DMS53 (cell line): ENCODE results near the gene SRGAP2C.
"Not testable (repeated sequence)": the region's sequence is repeated elsewhere in the genome, so short reads cannot be mapped to it uniquely, and the experiment has no call there.

Source experiments
- DNase-seq: peaks from one replicate; lab custom pipeline; 2025; lab: John Stamatoyannopoulos, UW

SRGAP2C gene

DNA sequence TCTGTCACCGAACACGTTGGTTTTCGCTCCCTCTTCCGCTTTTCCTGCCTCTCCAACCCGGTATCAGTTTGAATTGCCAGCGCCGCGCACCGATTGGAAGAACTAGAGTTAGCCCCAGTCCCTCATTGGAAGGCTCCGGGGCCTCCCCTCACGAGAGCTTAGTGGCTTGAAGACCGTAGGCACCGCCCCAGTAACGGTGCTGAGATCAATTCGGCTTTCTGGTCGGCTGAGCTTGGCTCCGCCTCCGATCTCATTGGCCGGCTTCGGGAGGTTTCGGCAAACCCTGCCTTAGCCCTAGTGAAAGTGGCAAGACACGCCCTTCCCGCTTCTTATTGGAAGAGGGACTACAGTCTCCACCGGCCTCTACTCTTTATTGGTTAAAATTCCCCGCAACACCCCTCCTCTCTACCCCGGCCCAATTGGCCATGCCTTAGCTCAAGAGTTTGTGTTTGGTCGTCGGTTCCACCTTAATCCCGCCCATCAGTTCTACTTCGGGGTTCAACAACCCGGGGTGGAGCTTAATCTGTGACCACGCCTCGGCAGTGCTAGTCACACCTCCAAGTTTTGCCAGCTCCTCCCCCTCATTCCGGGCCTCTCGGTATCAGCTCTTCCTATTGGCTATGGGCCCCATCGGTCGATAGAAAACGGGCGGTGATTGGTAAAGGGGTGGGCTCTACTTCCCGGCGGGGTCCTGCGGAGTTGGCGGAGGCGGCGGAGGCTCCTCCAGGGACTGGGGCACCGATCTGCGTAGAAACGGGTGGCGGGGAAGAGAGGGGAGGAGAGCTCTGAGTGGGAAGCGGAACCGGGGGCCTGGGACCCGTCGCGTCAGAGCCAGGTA lies at the start of gene SRGAP2C, which contains the start of gene FAM72B:
TSS of gene SRGAP2C (plus strand) at position 686 of the 838 bp plus-strand sequence. CDS start 2,472 bp downstream, outside the sequence.
TSS of gene FAM72B (minus strand) at position 51 of the 838 bp plus-strand sequence. CDS start 851 bp downstream, outside the sequence.
- peak; percentile 97 for DNase-seq

DNA sequence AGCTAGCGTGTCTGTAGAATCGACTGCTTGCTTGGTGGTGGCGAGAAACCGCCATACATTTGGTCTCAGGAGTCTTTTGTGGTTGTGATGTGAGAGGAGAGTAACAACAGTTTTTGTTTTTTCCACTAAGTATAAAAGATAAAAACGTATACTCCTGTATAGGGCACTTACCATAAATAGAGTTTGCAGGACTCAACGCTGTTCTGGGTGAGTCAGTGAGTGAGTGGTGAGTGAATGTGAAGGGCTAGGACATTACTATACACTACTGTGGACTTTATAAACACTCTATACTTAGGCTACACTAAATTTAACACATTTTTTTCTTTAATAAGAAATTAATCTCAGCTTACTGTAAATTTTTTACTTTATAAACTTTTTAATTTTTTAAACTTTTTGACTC lies 44.4 kb upstream of the SRGAP2C start:
- DNase-seq = not testable (repeated sequence)

GRCh38 chr1:121148489-121149190 lies 36.1 kb upstream of the SRGAP2C start:
- not testable (repeated sequence) for DNase-seq

DNA sequence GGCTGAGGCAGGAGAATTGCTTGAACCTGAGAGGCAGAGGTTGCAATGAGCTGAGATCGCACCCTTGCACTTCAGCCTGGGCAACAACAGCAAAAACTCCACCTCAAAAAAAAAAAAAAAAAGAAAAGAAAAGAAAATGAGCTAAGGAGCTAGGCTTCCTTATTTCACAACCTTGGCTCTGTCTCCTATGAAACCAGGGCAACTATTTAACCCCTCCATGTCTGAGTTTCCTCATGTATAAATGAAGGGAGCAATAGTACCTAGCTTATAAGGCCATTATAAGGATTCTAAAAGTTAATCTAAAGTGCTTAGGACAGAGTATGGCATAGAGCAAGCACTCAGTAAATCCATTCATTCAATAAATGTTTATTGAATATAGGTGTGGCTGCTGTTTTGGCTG lies 33.5 kb upstream of the SRGAP2C start:
- not testable (repeated sequence) for DNase-seq

GRCh38 chr1:121152788-121153187 lies 32.0 kb upstream of the SRGAP2C start:
- not testable (repeated sequence) for DNase-seq

DNA sequence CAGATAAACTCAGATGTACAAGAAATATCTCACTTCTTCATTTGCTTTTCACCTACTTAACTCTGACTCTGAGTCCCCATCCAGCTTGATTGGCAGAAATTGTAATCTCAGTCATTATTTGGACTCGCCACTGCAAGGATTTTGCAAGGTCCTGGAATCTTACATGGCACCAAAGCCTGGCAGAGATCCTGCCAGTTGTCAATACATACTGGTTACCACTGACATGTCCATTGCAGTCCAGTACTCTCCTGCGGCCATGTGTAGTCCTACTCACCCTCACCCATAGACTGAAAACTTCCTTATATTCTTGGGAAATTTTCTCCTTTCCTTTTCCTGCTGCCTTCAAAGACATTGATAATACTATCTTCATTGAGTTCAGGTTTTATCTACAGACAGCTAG lies 30.0 kb upstream of the SRGAP2C start:
- not testable (repeated sequence) for DNase-seq

- DNase-seq = peak; percentile 21
Observed at GRCh38 chr1:121155671-121156358, 29.0 kb upstream of the SRGAP2C start.

GRCh38 chr1:121156958-121157603 lies 27.7 kb upstream of the SRGAP2C start:
- DNase-seq = not testable (repeated sequence)

DNA sequence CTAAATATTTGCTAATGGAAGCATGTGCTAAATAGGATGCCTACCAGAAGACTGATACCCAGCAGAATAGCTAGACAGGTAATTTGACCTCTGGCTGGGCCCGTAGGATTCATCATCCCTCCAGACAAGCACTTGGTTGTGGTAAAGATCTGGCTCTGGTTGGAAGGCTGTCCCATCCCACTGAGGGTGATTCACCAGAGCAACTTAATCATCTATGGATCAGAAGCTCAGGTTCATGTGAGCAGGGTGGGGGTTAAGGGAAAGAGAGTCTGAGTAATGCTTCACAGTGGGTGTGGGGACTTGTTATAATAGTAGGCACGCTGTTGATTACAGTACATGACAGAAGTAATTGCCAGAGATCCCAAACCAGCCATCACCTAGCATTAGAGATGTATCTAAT lies 27.2 kb upstream of the SRGAP2C start:
- not testable (repeated sequence) for DNase-seq

- not testable (repeated sequence) for DNase-seq
Observed at GRCh38 chr1:121160118-121160517, 24.7 kb upstream of the SRGAP2C start.

GRCh38 chr1:121161199-121161901 lies 23.4 kb upstream of the SRGAP2C start:
- not testable (repeated sequence) for DNase-seq

DNA sequence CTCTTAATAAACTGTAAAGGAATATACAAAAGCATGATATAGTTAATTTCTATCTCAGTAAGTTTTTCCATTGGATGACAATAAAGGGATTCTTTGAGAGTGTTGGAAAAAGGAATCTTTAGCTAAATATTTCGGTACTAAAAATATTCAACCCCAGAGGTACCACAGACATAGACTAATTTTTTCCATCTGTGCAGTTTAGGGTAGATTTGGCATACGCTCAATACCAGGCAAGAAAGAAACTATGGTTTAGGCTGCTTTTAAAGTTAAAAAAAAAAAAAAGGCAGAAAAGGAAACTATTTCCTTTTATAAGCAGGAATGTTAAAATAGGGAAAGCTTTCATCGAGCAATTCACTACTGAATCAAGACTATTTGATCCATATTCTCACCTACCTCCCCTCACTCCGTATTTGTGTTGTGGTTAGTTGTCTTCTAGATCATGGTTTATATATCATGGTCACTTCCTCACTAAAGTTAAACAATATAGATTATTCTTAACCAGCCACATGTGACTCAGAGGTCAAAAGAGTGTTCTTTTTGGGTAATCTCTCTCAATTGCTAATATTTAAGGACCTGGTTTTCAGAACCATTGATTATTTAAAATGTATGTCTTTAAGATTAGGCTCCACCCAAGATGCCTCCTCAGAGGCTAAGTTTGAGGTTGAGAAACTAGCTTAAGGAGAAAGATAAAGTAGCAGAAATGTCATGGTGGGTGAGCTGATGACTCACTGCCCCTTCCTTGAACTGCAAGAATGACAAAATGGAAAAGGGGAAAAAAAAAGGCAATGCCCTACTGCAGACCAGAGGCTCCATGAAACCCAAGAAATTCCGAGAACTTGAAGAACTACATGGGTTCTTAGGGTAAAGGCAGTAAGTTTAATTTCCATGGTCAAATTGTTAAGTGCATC lies 20.7 kb upstream of the SRGAP2C start:
- not testable (repeated sequence) for DNase-seq

DNA sequence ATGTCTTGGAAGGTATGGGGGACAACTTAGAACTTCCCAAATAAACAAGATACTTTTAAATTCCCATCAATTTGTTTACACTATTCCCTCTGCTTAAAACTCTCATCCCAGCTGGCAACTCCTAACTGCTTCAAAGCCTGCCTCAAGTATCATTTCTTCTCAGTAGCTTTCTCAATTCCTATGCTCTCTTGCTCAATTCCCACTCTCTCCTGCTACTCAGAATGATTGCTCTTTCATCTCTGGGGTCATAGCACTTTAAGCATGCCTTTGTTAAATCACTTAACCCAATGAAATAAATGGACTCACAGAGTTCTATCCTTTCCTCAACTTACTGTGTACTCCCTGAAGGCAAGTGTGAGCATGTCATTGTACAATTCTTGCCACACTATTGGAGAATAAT lies 19.5 kb upstream of the SRGAP2C start:
- not testable (repeated sequence) for DNase-seq

DNA sequence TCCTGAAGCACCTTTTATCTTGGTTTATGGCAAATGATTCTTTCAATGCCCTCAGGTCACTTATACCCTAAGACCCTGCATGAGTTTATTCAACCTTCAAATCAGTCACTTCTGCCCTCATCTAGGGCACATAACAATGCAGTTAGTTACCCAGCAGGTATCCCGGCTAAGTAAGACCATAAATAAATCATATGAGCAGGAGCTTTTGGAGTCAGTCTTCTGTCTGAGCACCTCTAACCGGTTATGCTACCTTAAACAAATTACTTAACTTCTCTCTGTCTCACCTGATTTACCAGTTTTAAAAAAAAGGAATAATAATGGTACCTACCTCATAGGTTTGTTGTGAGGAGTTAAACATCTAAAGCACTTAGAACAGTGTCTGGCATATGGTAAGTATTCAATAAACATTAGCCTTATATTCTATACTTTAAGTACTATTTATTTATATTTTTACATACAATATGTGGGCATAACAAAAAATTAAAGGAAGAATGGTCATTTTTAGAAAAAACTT lies 17.5 kb upstream of the SRGAP2C start:
- DNase-seq = not testable (repeated sequence)

DNA sequence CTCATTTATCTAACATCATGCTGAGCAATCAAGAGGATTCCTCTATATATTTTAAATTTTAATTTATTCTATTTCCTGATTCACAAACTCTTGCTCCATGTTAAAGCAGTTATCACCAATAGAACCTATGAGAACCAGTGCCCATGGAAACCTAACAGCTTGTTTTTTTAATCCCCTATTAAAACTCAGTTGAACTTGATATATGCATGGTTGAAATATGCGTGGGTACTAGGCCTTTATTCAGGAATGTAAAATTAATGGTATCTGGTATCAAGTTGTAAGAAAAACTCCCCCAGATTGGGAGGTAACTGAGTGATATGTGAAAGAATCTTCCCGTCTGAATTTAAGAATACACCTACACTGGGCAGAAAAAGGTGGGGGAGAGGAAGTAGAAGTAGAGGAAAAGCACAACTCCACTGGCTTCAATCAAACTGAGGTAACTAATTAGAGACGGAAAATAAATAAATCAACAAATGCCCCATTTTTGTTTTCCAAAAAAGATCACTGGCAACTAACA lies 16.6 kb upstream of the SRGAP2C start:
- not testable (repeated sequence) for DNase-seq

DNA sequence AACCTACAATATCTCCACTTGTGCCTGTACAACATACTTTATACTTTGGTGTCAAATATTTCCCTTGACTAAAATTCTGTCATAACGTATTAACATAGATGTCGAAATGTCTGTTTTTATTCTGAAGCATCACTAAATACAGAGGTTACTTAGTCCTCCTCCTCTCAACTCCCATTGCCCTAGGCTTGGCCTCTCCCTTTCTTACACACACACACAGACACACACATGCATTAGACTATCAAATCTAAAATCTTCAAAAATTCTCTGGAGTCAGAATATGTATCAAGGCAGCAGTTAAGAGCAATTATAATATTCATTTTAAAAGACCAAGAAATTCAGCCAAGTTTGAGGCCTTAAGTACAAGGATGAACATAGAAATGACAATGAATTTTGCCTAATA lies 8.1 kb upstream of the SRGAP2C start:
- DNase-seq = not testable (repeated sequence)

DNA sequence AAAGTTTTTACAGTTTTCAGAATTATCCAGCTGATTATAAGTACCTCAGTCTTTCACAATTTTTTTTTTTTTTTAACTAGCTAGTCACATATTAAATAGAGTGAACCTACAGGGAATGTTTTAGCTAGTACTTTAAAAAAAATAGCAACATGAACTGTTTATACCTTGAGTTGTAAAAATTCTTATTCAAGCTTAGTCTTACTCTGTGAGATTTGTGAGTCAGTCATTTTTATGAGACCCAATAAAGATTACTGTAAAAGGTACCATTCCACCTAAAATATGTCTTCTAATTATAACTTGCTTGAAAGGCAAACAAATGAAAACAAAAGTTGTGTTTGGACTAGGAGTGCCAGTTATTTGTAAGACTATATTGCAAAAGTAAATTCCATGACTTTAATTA lies 6.6 kb upstream of the SRGAP2C start:
- DNase-seq = not testable (repeated sequence)

DNA sequence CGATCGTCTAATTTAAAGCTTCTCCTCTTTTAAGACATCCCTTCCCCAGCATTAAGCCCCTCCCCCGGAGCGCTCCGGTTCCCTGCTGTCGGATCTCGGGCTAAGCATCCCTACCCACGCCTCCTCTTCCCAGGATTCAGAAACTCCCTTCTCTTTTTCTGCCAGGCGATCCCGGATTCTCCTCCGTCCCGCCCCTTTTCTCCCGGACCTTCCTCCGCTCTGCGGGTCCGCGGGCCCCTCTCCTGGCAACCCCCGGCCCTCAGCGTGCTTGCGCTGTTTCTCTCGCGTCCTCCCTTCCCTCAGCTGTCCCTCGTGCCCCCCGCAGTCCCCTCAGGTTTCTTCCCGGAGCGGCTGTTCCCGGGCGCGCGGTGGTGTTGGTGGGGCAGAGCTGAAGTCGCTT lies 908 bp upstream of the SRGAP2C start:
- not testable (repeated sequence) for DNase-seq

GRCh38 chr1:121185140-121185708 lies 449 bp downstream of the SRGAP2C start:
- DNase-seq = not testable (repeated sequence)
